Measurements from ENCODE around the gene HARS2.
A peak's percentile ranks its signal among the peaks of the same experiment; 100 is the strongest.
"Not testable (repeated sequence)": the region's sequence is repeated elsewhere in the genome, so short reads cannot be mapped to it uniquely, and the experiment has no call there.

HARS2 gene

DNA sequence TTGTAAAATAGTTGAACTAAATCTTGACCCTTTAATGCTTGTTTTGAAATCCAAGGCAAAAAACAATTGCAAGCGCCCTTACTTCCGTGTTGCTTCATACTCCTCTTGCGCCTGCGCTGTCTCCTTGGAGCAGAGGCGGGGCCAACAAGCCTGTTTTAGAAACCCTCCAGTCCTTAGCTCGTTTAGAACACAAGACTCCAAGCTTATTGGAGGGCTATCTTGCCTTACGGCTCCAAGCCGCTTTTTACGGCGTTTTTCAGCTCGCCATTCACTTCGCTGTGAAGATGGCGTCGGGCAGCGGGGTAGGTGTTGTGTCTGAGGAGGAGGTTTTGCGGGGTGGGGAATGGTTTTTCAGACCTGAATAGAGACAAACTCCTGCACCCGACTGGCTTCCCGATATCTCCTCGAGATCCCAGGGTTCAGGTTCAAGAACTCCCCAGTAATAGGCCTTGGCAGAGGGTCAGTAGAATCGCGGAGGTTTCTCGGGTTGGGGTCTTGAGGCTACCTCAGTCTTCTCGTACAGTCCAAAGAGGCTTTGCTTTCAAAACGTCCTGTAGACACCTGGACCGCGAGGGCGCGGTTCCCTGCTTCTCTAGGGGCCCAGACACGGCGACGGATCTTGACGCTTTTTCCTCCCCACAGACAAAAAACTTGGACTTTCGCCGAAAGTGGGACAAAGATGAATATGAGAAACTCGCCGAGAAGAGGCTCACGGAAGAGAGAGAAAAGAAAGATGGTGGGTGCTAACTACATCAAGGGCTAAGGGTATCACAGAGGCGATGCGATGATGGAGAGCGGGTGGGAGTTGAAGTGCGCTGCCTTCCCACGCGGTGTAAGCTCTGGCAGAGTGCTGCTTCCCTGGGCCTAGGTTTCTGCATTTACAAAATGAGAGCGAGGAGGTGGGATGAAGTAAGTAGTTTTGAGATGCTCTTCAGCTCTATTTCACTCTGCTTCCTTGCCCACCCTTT lies 9.2 kb downstream of the HARS2 start, which contains the start of gene ZMAT2:
Gene ZMAT2 (plus strand): TSS at position 271 of the 968 bp plus-strand sequence. CDS start 14 bp downstream, at position 285.
- DNase-seq, result peak; percentile 91

DNA sequence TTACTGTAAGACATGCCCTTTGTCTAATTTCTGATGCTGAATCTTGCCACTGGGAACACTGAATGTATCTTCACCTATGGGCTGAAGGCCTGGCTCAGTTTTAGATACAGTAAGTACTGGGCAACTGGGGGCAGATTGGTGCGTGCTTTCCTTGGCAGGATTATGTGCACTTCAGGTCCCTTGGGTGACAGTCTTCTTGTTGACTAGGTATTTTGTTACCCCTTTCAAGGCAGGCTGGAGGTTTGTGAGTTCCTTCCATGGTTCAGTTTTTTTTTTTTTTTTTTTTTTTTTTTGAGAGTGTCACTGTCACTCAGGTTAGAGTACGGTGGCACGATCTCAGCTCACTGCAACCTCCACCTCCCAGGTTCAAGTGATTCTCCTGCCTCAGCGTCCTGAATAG lies 16.6 kb downstream of the HARS2 start:
- DNase-seq, result no peak

DNA sequence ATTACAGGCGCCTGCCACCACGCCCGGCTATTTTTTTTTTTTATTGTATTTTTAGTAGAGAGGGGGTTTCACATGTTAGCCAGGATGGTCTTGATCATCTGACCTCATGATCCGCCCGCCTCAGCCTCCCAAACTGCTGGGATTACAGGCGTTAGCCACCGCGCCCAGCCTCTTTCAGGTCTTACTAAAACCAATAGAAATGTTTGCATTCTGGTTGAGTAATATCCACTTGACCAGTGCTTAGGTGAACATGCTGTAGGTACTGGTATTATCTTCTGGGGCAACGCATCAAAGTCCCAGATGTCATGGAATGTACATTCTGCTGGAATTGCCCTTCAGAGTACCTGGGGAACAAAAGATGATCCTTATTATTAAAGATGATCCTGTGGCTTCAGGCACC lies 17.5 kb downstream of the HARS2 start:
- DNase-seq, result not testable (repeated sequence)

DNA sequence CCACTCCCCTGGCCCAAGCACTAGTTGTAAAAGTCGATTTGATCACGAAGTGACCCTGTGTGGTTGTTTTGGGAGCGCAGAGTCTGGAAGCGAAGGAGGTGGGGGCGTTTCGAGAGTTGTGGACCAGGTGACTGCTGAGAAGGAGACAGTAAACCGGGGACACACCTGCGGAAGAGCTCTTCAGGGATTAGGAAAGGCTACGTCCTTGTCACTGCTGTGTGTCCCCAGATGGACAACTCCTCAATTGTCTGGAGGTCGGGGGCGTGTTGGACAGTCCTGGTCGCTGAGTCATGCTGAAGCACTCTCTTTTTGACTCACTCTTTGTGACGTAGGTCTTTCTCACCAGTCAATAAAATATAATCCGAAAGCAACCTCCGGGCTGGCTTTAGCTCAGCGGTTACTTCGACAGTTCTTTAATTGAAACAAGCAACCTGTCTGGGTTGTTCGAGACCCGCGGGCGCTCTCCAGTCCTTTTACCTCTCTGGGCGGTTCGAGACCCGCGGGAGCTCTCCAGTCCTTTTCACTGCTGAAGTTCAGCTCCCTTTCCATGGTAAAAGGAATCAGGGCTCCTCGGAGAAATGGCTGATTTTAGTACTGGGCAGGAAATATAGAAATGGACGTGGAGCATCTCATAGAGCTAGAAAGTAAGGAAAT lies 19.8 kb downstream of the HARS2 start:
- DNase-seq, result peak; percentile 15

DNA sequence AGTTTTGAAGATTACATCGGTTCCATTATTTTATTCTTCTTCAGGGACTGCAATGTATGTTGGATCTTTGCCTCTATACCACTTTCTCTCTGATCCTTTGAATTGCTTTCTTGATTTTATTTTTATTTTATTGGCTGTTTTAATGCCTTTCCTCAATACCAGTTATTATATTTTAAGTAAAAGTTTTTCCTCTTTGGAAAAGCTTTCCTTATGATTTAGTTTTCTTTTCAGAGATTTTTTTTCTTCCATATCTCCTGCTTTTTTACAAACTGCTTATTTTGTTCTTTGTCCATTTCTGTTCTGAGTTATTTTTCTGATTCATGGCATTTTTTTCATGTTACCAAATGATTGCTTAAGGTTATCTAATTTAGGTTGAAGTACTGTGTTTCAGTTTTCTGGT lies 20.5 kb downstream of the HARS2 start:
- DNase-seq, result no peak

DNA sequence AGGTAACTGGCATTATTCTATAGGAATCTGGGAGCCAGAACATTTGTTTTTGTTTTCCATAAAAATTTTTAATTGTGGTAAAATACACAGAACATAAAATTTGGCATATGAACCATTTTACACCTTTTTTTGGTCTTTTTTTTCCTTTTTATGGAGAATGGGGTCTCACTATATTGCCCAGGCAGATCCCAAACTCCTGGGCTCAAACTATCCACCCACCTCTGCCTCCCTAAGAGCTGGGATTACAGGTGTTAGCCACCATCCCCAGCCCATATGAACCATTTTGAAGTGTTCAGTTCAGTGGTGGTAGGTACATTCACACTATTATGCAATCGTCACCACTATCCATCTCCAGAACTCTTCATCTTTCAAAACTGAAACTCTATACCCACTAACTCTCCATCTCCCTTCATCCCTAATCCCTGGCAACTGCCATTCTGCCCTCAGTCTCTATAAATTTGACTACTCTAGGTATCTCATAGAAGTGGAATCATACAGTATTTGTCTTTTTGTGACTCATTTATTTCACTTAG lies 22.4 kb downstream of the HARS2 start:
- no peak for DNase-seq

DNA sequence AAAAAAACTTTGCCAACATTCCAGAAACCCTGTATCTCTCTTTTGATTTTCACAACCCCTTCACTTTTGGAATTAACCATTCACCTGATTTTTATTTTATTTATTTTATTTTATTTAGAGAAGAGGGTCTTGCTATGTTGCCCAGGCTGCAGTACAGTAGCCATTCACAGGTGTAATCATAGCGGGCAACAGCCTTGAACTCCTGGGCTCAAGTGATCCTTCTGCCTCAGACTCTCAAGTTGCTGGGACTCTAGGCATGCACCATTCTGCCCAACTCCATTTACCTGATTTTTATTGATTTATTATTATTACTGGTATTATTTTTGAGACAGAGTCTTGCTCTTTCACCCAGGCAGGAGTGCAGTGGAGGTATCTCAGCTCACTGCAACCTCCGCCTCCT lies 25.0 kb downstream of the HARS2 start:
- not testable (repeated sequence) for DNase-seq

DNA sequence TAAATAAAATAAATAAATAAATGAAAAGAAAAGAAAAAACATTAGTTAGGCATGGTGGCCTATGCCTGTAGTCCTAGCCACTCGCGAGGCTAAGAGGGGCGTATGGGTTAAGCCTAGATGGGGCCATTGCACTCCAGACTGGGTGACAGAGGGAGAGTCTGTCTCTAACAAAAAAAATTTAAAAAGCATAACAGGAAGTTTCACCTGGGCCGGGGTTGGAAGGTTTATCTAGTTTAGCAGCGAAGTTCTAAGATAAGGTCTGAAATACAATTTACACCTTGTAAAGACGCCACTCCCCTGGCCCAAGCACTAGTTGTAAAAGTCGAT lies 27.0 kb downstream of the HARS2 start:
- no peak for DNase-seq

DNA sequence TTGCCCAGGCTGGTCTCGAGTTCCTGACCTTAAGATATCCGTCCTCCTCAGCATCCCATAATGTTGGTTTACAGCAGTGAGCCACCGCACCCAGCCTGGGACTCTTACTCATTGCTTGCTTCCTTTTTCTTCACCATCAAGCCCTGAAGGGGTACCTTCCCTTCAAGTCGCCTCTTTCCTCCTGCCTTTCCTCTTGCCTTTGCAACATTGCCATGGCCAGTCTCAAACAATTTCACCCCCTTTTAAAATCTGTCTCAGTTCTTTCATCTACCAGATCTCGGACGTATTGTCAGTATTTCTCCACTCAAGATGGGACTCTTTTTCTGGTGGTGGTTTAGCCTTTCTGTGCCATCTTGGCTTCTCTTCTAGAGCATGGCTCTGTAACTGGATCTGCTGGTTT lies 29.5 kb downstream of the HARS2 start:
- not testable (repeated sequence) for DNase-seq

DNA sequence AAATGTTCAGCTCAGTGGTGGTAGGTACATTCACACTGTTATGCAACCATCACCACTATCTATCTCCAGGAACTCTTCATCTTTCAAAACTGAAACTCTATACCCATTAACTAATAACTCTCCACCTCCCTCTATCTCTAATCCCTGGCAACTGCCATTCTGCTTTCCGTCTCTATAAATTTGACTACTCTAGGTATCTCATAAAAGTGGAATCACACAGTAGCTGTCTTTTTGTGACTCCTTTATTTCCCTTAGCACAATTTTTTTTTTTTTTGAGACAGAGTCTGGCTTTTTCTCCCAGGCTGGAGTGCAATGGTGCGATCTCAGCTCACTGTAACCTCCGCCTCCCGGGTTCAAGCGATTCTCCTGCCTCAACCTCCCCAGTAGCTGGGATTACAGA lies 30.1 kb downstream of the HARS2 start:
- DNase-seq, result not testable (repeated sequence)

DNA sequence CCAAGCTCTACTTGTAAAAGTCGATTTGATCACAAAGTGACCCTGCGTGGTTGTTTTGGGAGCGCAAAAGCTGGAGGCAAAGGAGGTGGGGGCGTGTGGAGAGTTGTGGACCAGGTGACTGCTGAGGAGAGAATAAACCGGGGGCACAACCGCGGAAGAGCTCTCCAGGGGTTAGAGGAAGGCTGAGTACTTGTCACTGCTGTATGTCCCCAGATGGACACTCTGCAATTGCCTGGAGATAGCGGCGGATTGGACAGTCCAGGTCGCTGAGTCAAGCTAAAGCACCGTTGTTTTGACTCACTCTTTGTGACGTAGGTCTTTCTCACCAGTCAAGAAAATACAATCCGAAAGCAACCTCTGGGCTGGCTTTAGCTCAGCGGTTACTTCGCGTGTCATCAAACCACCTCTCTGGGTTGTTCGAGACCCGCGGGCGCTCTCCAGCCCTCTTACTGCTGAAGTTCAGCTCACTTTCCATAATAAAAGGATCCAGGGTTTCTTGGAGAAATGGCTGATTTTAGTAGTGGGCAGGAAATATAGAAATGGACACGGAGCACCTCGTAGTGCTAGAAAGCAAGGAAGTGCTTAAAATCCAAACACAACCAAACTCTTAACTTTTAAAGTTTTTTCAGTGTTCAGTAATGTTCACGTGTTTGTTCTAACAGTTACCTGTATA lies 34.7 kb downstream of the HARS2 start:
- peak; percentile 27 for DNase-seq

DNA sequence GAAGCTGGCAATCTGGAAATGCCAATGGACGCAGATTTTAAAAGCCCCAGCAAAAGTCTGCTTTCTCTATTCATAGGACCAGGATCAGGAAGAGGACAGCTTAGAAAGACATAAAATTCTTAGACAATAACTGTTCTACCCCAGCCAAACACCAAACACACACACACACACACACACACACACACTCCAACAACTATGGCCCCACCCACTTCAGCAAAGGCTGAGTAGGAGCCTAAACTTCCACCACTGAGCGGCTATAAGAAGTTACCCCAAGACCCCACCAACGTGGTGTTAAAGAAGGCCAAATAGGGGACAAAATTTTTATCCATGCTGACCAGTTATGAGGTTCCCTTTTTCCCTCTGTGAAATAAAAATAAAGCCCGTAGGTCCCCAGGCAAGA lies 41.8 kb downstream of the HARS2 start:
- no peak for DNase-seq

DNA sequence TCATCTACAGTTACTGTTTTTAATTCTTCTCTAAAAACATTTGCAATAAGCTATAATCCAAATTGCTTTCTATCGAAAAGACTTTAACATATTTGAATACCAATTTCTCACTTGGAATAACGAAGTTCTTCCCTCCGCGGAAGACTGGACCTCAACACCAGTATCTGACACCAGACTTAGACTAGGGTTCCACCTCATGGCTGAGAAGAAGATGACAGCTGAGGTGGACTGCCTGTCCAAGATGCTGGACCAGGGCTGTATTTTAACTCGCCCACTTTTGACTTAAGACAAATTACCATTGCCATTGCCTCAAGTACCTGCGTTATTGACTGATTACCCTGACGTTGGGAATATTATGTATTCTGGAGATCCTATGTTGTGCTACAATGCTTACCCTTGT lies 43.1 kb downstream of the HARS2 start:
- DNase-seq, result no peak

DNA sequence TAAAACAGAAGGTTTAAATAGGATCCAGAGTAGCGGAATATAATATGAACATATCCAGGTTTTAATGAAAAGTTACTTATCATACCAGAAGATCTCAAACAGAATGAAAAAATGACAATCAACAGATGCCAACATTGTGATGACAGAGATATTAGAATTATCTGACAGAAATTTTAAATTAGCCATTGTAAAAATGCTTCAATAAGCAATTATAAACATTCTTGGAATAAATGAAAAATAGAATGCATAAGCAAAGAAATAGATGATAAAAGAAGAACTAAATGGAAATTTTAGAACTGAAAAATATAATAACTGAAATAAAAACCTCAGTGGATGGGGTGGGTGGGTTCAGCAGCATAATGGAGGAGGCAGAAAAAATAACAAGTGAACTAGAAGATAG lies 46.2 kb downstream of the HARS2 start:
- DNase-seq, result no peak

DNA sequence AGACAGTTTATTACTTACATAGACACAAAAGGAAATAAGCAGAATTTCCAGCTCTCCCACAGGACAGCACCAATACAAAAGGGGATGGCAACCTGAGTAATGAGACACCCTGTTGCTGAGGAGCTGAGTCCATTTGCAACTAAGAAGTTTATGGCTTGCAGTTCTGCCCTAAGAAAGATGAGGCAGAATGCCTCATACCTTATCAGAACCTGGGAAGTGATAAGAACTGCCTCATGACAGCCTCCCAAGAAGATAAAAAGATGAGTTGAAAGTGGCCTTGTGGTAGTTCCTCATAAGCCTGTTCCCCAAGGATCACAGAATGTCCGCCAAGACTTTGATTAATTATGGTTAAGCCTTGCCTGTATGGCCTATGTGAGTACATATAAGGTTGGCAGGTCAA lies 50.7 kb downstream of the HARS2 start:
- DNase-seq, result no peak

All from NCI-H446 treated with DMSO at 0.1 percent for 48 hours (cell line).